ENCODE data around the gene GATA6.

DNA sequence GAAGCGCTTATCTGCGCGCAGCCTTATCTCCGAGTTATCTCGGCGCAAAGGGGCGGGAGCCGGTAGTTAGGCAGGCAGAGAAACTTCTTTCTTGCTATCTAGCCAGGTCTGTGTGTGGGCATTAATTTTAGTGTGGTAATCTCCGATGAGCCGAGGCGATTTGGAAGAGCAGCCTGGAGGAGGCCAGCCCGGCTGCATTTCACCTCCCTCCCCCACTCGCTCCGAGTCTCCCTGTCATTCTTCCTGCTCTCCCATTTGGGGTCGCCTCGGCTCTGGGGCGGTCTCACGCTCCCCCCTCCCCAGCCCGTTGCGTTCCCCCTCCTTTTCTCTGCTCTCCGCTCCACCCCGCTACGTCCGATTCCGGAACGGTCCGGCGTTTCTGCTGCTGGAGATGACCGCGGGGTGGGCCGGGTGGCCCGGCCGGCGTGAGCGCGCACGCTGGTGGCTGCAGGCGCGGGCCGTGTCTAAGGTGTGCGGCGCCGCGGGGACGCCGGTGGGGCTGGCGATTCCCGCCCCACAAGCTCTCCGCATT, 566 bp downstream of the GATA6 start:
- TF ChIP-seq, protein P1, sequence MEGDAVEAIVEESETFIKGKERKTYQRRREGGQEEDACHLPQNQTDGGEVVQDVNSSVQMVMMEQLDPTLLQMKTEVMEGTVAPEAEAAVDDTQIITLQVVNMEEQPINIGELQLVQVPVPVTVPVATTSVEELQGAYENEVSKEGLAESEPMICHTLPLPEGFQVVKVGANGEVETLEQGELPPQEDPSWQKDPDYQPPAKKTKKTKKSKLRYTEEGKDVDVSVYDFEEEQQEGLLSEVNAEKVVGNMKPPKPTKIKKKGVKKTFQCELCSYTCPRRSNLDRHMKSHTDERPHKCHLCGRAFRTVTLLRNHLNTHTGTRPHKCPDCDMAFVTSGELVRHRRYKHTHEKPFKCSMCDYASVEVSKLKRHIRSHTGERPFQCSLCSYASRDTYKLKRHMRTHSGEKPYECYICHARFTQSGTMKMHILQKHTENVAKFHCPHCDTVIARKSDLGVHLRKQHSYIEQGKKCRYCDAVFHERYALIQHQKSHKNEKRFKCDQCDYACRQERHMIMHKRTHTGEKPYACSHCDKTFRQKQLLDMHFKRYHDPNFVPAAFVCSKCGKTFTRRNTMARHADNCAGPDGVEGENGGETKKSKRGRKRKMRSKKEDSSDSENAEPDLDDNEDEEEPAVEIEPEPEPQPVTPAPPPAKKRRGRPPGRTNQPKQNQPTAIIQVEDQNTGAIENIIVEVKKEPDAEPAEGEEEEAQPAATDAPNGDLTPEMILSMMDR (IDR thresholded peaks at IDR 0.05 in 4 of 5, conservative IDR thresholded peaks at IDR 0.05 in 1 of 5), result no peak
- TF ChIP-seq POLR2A (IDR thresholded peaks at IDR 0.05), result no peak
